Muscle layer of colon (tissue), 2 donors: ENCODE results near the gene TBC1D25.
"Not testable (repeated sequence)": the region's sequence is repeated elsewhere in the genome, so short reads cannot be mapped to it uniquely, and the experiment has no call there.

Experiments used
- H3K27ac ChIP-seq: one replicate; pipeline ENCODE4 v1.7.0; 2013; ENCODE audit warnings: low read depth, mild to moderate bottlenecking, low read length, moderate library complexity
- H3K27me3 ChIP-seq, 2 donors: one replicate each; pipeline ENCODE4 v1.7.0; 2013; ENCODE audit warnings: low read length in 2 of 2, mild to moderate bottlenecking in 2 of 2; ENCODE audit not compliant: insufficient read depth in 2 of 2, control insufficient read depth in 1 of 2
- H3K36me3 ChIP-seq: one replicate; pipeline ENCODE4 v1.7.0; 2013; ENCODE audit warnings: mild to moderate bottlenecking, low read length; ENCODE audit not compliant: insufficient read depth
- H3K4me1 ChIP-seq: one replicate; pipeline ENCODE4 v1.7.0; 2013; ENCODE audit warnings: mild to moderate bottlenecking, low read length; ENCODE audit not compliant: insufficient read depth
- H3K4me3 ChIP-seq, 2 donors: one replicate each; pipeline ENCODE4 v1.7.0; 2013; ENCODE audit warnings: low read length in 2 of 2, low read depth in 1 of 2, mild to moderate bottlenecking in 1 of 2, moderate library complexity in 1 of 2
- H3K9ac ChIP-seq: one replicate; pipeline ENCODE4 v1.7.0; 2013; ENCODE audit warnings: low read length
- H3K9me3 ChIP-seq: one replicate; pipeline ENCODE4 v1.7.0; 2013; ENCODE audit warnings: mild to moderate bottlenecking, low read length
- donor health status: abdominal sarcoma.
- donor health status: Adenocarcinoma of cecum.

TBC1D25 gene

DNA sequence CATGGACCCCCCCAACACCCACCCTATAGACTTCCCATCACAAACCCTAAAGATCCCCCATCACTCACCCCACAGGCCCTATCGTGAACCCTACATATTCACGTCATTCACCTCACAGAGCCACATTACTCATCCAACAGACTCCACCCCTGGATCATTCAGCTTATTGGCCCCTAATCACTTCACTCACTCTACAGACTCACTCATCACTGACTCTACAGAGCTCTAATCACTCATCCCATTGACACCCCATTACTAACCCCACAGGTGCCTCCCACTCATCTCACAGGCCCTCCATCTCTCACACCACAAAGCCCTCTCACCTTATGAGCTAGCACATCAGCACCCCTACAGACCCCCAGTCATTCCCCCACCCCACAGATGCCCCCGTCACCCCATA lies 6.3 kb upstream of the TBC1D25 start:
- Histone ChIP-seq H3K27ac (no peak overlapping the region), H3K9ac (no peak overlapping the region), H3K4me3 (no peak overlapping the region)

DNA sequence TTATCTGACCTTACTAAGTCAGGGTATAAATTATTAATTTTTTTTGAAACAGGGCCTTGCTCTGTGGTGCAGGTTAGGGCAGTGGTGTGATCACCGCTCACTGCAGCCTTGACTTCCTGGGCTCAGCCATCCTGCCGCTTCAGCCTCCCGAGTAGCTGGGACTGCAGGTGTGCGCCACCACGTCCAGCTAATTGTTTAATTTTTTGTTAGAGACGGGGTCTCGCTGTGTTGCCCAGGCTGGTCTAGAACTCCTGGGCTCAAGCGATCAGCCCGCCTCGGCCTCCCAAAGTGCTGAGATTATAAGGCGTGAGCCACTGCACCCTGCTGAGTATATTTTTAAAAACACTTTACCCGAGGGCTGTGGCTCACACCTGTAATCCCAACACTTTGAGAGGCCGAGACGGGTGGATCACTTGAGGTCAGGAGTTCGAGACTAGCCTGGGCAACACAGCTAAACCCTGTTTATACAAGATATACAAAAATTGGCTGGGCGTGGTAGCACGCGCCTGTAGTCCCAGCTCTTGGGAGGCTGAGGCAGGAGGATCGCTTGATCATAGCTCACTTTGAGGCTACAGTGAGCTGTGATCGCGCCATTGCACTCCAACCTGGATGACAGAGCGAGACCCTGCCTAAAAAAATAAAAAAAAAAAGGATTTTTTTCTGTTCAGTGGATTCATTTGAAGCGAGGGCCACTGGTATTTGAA lies 721 bp upstream of the TBC1D25 start:
- H3K9me3 ChIP-seq: no peaks in the 10 kb centered on the region
- peak overlapping the region; percentile 77 for H3K27ac ChIP-seq
- no peaks in the 10 kb centered on the region for H3K36me3 ChIP-seq
- H3K9ac ChIP-seq: no peak overlapping the region
- H3K4me1 ChIP-seq: no peaks in the 10 kb centered on the region
- H3K27me3 ChIP-seq: no peaks in the 10 kb centered on the region
- H3K4me3 ChIP-seq: no peak overlapping the region

More for the DNA sequence above, 6.3 kb upstream of the TBC1D25 start:
- no peaks in the 10 kb centered on the region for H3K36me3 ChIP-seq
- H3K4me1 ChIP-seq: no peaks in the 10 kb centered on the region
- no peaks in the 10 kb centered on the region for H3K9me3 ChIP-seq
- H3K27me3 ChIP-seq: no peaks in the 10 kb centered on the region

DNA sequence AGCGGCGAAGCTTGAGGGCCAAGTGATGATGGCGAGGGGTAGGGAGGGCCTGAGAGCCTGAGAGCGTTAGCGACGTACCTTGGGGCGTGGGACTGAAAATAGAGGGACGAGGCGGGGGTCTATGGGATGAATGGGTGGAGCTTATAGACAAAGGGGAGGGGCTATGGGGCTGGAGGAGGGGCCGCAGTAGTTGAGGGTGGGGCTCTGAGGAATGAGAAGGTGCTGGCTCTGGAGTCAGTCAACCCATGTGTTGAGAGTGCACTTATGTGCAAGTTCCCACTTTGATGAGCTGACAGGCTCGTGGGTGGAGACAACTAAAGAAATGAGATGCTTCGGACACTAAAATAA lies 488 bp downstream of the TBC1D25 start:
- Histone ChIP-seq H3K4me1 (no peaks in the 10 kb centered on the region), H3K9ac (no peak overlapping the region), H3K4me3 (peak overlapping the region; percentile 43 to 58), H3K36me3 (no peaks in the 10 kb centered on the region), H3K27ac (peak overlapping the region; percentile 77), H3K27me3 (no peaks in the 10 kb centered on the region), H3K9me3 (no peaks in the 10 kb centered on the region)

DNA sequence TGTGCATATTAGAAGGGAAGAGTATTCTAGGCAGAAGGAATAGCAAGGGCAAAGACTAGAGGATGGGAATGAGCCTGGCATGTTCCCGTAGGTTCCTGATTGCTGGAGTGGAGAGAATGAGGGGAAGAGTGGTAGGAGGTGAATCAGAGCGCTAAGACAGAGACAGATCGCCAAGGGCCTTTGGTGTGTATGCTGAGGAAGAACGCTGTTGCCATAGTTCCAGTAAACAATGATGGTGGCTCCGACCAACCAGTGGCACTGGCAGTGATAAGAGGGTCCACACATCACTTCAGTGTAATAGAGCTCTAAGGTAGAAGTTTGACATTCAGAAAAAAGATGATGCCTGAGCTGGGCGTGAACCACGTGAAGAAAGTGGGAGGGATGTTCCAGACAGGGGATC lies 966 bp downstream of the TBC1D25 start:
- H3K4me3 ChIP-seq: peak overlapping the region; percentile 43 to 58
- H3K9ac ChIP-seq: no peak overlapping the region
- H3K4me1 ChIP-seq: no peaks in the 10 kb centered on the region
- H3K9me3 ChIP-seq: no peaks in the 10 kb centered on the region
- H3K27me3 ChIP-seq: no peaks in the 10 kb centered on the region
- H3K36me3 ChIP-seq: no peaks in the 10 kb centered on the region
- H3K27ac ChIP-seq: no peak overlapping the region

DNA sequence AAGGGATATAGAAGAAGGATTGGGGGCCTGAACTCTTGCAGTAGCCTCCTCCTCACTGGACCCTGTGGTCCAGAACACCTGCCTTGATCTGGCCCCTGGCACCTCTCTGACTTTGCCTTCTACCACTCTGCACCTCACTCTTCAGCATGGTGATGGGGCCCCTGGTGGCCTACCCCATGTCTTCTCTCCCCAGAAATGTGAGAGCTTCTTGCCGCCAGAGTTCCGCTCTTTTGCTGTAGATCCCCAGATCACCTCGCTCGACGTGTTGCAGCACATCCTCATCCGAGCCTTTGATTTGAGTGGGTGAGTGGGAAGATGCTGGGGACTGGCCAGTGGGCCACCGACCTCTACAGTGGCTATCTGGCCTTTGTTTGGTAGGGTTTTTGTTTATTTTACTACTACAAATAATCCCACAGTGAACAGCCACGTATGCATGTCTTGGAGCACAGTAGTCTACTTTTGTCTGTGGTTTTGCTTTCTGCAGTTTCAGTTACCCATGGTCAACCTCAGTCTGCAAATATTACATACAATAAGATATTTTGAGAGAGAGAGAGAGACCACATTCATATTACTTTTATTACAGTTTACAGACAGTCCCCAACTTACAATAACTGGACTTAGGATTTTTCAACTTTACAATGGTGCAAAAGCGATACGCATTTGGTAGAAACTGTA lies 1.8 kb downstream of the TBC1D25 start:
- no peak overlapping the region for H3K9ac ChIP-seq
- no peak overlapping the region for H3K27ac ChIP-seq
- H3K4me3 ChIP-seq: no peak overlapping the region

DNA sequence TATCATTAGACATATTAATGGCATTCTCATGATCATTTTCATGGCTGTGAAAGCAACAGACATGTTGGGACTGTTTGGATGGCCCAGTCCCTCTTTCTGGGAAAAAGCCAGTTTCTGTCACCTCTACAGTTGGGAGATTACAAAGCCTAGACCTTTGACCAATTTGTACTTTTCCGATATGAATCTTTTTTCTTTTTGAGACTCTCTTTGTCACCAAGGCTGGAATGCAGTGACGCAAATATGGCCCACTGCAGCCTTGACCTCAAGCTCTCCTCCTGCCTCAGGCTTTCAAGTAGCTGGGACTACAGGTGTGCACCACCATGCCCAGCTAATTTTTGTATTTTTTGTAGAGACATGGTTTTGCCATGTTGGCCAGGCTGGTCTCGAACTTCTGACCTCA lies 9.4 kb downstream of the TBC1D25 start:
- Histone ChIP-seq H3K9ac (no peak overlapping the region), H3K9me3 (no peaks in the 10 kb centered on the region), H3K27ac (no peak overlapping the region), H3K27me3 (no peaks in the 10 kb centered on the region), H3K4me3 (no peak overlapping the region), H3K4me1 (no peaks in the 10 kb centered on the region), H3K36me3 (no peaks in the 10 kb centered on the region)

More for the DNA sequence above, 1.8 kb downstream of the TBC1D25 start:
- Histone ChIP-seq H3K27me3 (no peaks in the 10 kb centered on the region), H3K4me1 (no peaks in the 10 kb centered on the region), H3K36me3 (no peaks in the 10 kb centered on the region), H3K9me3 (no peaks in the 10 kb centered on the region)

DNA sequence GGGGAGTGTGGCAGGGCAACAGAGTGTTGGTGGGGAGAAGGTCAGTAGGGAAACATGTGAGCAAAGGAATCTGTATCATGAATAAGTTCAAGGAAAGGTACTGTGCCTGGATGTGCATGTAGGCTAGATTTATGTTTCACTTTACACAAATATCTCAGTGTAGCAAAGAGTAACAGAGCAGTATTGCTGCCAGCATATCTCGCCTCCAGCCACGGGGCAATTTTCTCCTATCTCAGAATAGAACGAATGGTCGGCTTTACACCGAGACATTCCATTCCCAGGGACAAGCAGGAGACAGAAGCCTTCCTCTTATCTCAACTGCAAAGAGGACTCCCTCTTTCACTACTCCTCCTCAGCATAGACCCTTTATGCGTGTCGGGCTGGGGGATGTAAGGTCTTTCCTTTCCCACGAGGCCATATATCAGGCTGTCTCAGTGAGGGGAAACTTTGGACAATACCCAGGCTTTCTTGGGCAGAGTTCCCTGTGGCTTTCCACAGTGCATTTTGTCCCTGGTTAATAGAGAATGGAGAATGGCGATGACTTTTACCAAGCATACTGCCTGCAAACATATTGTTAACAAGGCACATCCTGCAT lies 16.3 kb downstream of the TBC1D25 start:
- peaks cover 23% of the 10 kb centered on the region for H3K36me3 ChIP-seq
- H3K9ac ChIP-seq, H3K9me3 ChIP-seq, H3K4me3 ChIP-seq, H3K4me1 ChIP-seq, H3K27ac ChIP-seq, H3K27me3 ChIP-seq: not testable (repeated sequence)

DNA sequence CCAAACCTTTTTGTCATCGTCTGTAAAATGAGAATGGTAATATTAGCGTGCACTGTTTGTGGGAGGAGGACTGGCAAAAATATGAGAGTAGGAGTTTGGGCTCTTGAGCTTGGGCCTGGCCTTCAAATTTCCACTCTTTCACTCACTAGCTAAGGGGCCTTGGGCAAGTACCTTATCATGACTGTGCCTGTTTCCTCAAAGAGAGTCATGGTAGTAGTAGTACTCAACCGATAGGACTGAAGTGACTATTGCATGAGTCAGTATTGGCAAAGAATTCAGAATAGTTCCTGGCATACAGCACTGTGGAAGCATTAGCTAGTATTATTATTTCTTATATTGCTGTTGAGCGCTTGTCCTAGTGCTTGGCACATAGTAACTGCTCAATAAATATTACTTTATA lies 18.8 kb downstream of the TBC1D25 start:
- peaks cover 33% of the 10 kb centered on the region for H3K36me3 ChIP-seq
- H3K9ac ChIP-seq: no peak overlapping the region
- H3K4me1 ChIP-seq: no peaks in the 10 kb centered on the region

DNA sequence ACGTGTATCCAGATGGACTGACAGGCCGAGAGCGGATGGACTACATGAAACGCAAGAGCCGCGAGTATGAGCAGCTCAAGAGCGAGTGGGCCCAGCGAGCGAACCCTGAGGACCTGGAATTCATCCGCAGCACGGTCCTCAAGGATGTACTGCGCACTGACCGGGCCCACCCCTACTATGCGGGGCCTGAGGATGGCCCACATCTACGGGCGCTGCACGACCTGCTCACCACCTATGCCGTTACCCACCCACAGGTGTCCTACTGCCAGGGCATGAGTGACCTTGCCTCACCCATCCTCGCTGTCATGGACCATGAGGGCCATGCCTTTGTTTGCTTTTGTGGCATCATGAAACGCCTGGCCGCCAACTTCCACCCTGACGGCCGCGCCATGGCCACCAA lies 20.1 kb downstream of the TBC1D25 start:
- H3K27ac ChIP-seq: no peak overlapping the region
- no peak overlapping the region for H3K4me3 ChIP-seq
- H3K4me1 ChIP-seq: no peaks in the 10 kb centered on the region
- peaks cover 33% of the 10 kb centered on the region for H3K36me3 ChIP-seq
- no peaks in the 10 kb centered on the region for H3K9me3 ChIP-seq
- no peak overlapping the region for H3K9ac ChIP-seq
- no peaks in the 10 kb centered on the region for H3K27me3 ChIP-seq

More for the DNA sequence above, 18.8 kb downstream of the TBC1D25 start:
- Histone ChIP-seq H3K4me3 (no peak overlapping the region), H3K27me3 (no peaks in the 10 kb centered on the region), H3K27ac (no peak overlapping the region), H3K9me3 (no peaks in the 10 kb centered on the region)

DNA sequence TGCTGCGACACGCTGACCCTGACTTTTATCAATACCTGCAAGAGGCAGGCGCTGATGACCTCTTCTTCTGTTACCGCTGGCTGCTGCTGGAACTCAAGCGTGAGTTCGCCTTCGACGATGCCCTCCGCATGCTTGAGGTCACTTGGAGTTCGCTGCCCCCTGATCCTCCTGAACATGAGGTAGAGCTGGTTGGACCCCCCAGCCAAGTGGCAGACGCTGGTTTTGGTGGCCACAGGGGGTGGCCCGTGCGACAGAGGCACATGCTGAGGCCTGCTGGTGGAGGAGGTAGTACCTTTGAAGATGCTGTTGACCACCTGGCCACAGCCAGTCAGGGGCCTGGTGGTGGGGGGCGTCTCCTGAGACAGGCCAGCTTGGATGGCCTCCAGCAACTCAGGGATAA lies 20.5 kb downstream of the TBC1D25 start:
- Histone ChIP-seq H3K27ac (no peak overlapping the region), H3K4me1 (no peaks in the 10 kb centered on the region), H3K27me3 (no peaks in the 10 kb centered on the region), H3K9ac (no peak overlapping the region), H3K4me3 (no peak overlapping the region), H3K36me3 (peaks cover 28% of the 10 kb centered on the region), H3K9me3 (no peaks in the 10 kb centered on the region)

DNA sequence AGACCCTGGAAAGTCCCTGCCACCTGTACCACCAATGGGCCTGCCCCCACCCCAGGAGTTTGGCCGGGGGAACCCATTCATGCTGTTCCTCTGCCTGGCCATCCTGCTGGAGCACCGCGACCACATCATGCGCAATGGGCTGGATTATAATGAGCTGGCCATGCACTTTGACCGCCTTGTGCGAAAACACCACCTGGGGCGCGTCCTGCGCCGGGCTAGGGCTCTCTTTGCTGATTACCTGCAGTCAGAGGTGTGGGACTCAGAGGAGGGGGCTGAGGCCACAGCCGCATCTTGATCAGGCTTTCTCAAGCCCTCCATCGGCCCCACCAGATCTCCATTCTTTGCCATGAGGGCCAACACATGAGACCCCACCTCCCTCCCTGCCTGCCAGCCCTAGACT lies 21.2 kb downstream of the TBC1D25 start:
- Histone ChIP-seq H3K27me3 (no peaks in the 10 kb centered on the region), H3K9me3 (no peaks in the 10 kb centered on the region), H3K36me3 (peaks cover 25% of the 10 kb centered on the region)

More for the DNA sequence above, 21.2 kb downstream of the TBC1D25 start:
- Histone ChIP-seq H3K4me3 (no peak overlapping the region), H3K27ac (no peak overlapping the region), H3K9ac (no peak overlapping the region), H3K4me1 (no peaks in the 10 kb centered on the region)
